Endothelial cell of umbilical vein (primary cell): ENCODE results near the gene RYR3. TPM values are rescaled to one million over a fixed set of nuclear protein-coding genes. Genes with fewer than 3 reads are reported as not detected.

ENCODE experiments used
- BruUV-seq: library from RNA; stranded (reverse); fragments of 400-500 nt; replicated peaks from 2 replicates; lab custom pipeline; 2021; lab: Mats Ljungman, UMichigan
- CTCF ChIA-PET: fragments of 300-600, 350-600 bp; sonication (Branson Sonifier 250); formaldehyde crosslinking; loops from one replicate; lab custom pipeline; 2021; ENCODE audit warnings: antibody characterized with exemption, inconsistent platforms; lab: Charles Lee
- POLR2A ChIA-PET: fragments of 300-600, 350-600 bp; sonication (Branson Sonifier 250); formaldehyde crosslinking; loops from one replicate; lab custom pipeline; 2021; ENCODE audit warnings: antibody characterized with exemption, inconsistent platforms; lab: Charles Lee
- DNase-seq: peaks from one replicate; pipeline ENCODE4 v3.0.0-alpha.2; 2011; ENCODE audit warnings: low read depth, low spot score
- FAIRE-seq: peaks from 2 replicates; lab custom pipeline; 2011; peaks lifted over from hg19 to GRCh38; lab: Jason Lieb, UNC
- H2AFZ ChIP-seq: 2 replicates; pipeline ENCODE4 v1.6.0; 2012; ENCODE audit warnings: low read depth, low read length, control low read depth, inconsistent platforms
- H3K27ac ChIP-seq: 2 replicates; pipeline ENCODE4 v1.5.1; 2011; ENCODE audit warnings: low read depth, mild to moderate bottlenecking, control low read depth, low read length, moderate library complexity; ENCODE audit not compliant: insufficient read depth
- H3K27me3 ChIP-seq, 2 experiments: 2 replicates each; pipeline versions ENCODE4 v1.6.0 to v1.6.1; 2011; ENCODE audit warnings: low read length in 2 of 2, mixed read lengths in 1 of 2; ENCODE audit not compliant: control insufficient read depth in 2 of 2, insufficient read depth in 2 of 2
- H3K36me3 ChIP-seq, 2 experiments: 2 replicates in 1 of 2; 3 replicates in 1 of 2; pipeline ENCODE4 v1.5.1; 2011; ENCODE audit warnings: low read length in 2 of 2, mild to moderate bottlenecking in 1 of 2, moderate library complexity in 1 of 2; ENCODE audit not compliant: control insufficient read depth in 2 of 2, insufficient read depth in 2 of 2; ENCODE audit errors: extremely low read depth in 1 of 2
- H3K4me1 ChIP-seq: 3 replicates; pipeline ENCODE4 v1.5.1; 2011; ENCODE audit warnings: mild to moderate bottlenecking, low read length; ENCODE audit not compliant: control insufficient read depth, insufficient read depth; ENCODE audit errors: extremely low read depth
- H3K4me2 ChIP-seq: 2 replicates; pipeline ENCODE4 v1.6.1; 2011; ENCODE audit warnings: low read length, control low read depth, mixed read lengths; ENCODE audit not compliant: insufficient read depth
- H3K4me3 ChIP-seq, 3 experiments: fragments of 200-600 bp in 1 of 3; sonication (generic), shearing (Covaris generic) in 1 of 3; replicated peaks in 1 of 3; 2 replicates each; pipeline ENCODE4 v1.5.1; 2011 to 2016; ENCODE audit warnings: control low read depth in 3 of 3, low read length in 3 of 3, mild to moderate bottlenecking in 2 of 3, inconsistent platforms in 1 of 3, low read depth in 1 of 3, moderate library complexity in 1 of 3; ENCODE audit not compliant: insufficient read depth in 1 of 3
- H3K79me2 ChIP-seq: 2 replicates; pipeline ENCODE4 v1.6.0; 2012; ENCODE audit warnings: low read length, inconsistent platforms; ENCODE audit not compliant: control insufficient read depth, insufficient read depth
- H3K9ac ChIP-seq: replicated peaks from 2 replicates; pipeline ENCODE3; 2011; ENCODE audit warnings: low read length, control low read depth; ENCODE audit not compliant: insufficient read depth; ENCODE audit errors: extremely low read depth
- H3K9me1 ChIP-seq: replicated peaks from 3 replicates; pipeline ENCODE4 v1.6.0; 2011; ENCODE audit warnings: mild to moderate bottlenecking, low read length; ENCODE audit not compliant: control insufficient read depth, insufficient read depth; ENCODE audit errors: extremely low read depth
- H3K9me3 ChIP-seq: replicated peaks from 2 replicates; pipeline ENCODE4 v1.5.1; 2012; ENCODE audit warnings: low read length, inconsistent platforms; ENCODE audit not compliant: control insufficient read depth, insufficient read depth
- H4K20me1 ChIP-seq: replicated peaks from 2 replicates; pipeline ENCODE3; 2011; ENCODE audit warnings: mild to moderate bottlenecking, low read length; ENCODE audit not compliant: control insufficient read depth, insufficient read depth; ENCODE audit errors: extremely low read depth
- CTCF ChIP-seq, 2 donors: IDR thresholded peaks; 1 replicate in 1 of 2; 2 replicates in 1 of 2; pipeline ENCODE4 v1.5.1; 2011; ENCODE audit warnings: low read length in 2 of 2, mild to moderate bottlenecking in 2 of 2, moderate library complexity in 2 of 2, control low read depth in 1 of 2, inconsistent platforms in 1 of 2, low read depth in 1 of 2; ENCODE audit not compliant: insufficient read depth in 1 of 2; ENCODE audit errors: extremely low read depth in 1 of 2
- EZH2 ChIP-seq: IDR thresholded peaks from 2 replicates; pipeline ENCODE4 v1.6.1; 2012; ENCODE audit warnings: borderline replicate concordance, low read depth, mild to moderate bottlenecking, moderate library complexity, low read length, inconsistent platforms; ENCODE audit not compliant: severe bottlenecking
- FOS ChIP-seq: IDR thresholded peaks from 2 replicates; pipeline ENCODE4 v1.6.1; 2011; ENCODE audit warnings: mild to moderate bottlenecking, low read length, moderate library complexity, borderline replicate concordance; ENCODE audit not compliant: insufficient read depth
- GATA2 ChIP-seq: IDR thresholded peaks from 2 replicates; pipeline ENCODE4 v1.7.0; 2011; ENCODE audit warnings: low read depth, mild to moderate bottlenecking, moderate library complexity, mixed read lengths, low read length; ENCODE audit not compliant: insufficient read length, insufficient read depth
- JUN ChIP-seq: IDR thresholded peaks from 2 replicates; pipeline ENCODE4 v1.6.1; 2011; ENCODE audit warnings: borderline replicate concordance, low read depth; ENCODE audit not compliant: insufficient read length, insufficient read depth
- MAX ChIP-seq: IDR thresholded peaks from 2 replicates; pipeline ENCODE4 v1.6.1; 2011; ENCODE audit not compliant: insufficient read depth, insufficient read length
- MYC ChIP-seq: IDR thresholded peaks from one replicate; pipeline ENCODE4 v1.6.1; 2011; ENCODE audit warnings: mild to moderate bottlenecking, low read depth, low read length
- POLR2A ChIP-seq: IDR thresholded peaks from 2 replicates; pipeline ENCODE4 v1.6.1; 2012; ENCODE audit warnings: low read depth, mild to moderate bottlenecking, control low read depth, low read length
- POLR2AphosphoS5 ChIP-seq: IDR thresholded peaks from 2 replicates; pipeline ENCODE4 v1.6.1; 2012; ENCODE audit warnings: low read depth, mild to moderate bottlenecking, control low read depth, low read length, moderate library complexity; ENCODE audit not compliant: insufficient read depth
- dilution Hi-C: fragments of 300-500 bp; cut with MboI; formaldehyde crosslinking; loops from one replicate; pipeline ENCODE4 v1.15.0; 2019; ENCODE audit warnings: low sequenced_read_pairs; ENCODE audit not compliant: extremely low pct_ligation_motif_present
- intact Hi-C: fragments of 100-400 bp; cut with micrococcal nuclease; formaldehyde crosslinking; loops from one replicate; pipeline ENCODE4 v1.10.0; 2022
- polyA plus RNA-seq, 4 experiments: library from polyadenylated mRNA; depleted of rRNA in 3 of 4; stranded (reverse) in 3 of 4; unstranded in 1 of 4; fragments of >200 nt; gene quantifications; 2 replicates each; pipeline versions ENCODE4 v1.2.1 to v1.2.3, GENCODE V29; 2011 to 2012; ENCODE audit warnings: missing spikeins in 1 of 4
- total RNA-seq: library from RNA; stranded (reverse); gene quantifications from 2 replicates; pipeline ENCODE4 v1.2.3, GENCODE V29; 2021

The RYR3 gene
- total and polyA plus RNA-seq, 2 donors (not counting 3 experiments of a cell fraction or from before 2014, with no cell fraction given) = not detected

- intact Hi-C loops = no loop called here
- Histone ChIP-seq H3K27me3 (peaks cover 0 to 1% of the 10 kb centered on the region in 2 experiments), H3K27ac (no peak overlapping the region), H3K4me2 (no peak overlapping the region), H3K9me3 (no peaks in the 10 kb centered on the region), H2AFZ (no peak overlapping the region), H3K36me3 (no peaks in the 10 kb centered on the region), H3K9ac (no peak overlapping the region), H3K79me2 (no peaks in the 10 kb centered on the region), H3K4me1 (no peaks in the 10 kb centered on the region), H3K9me1 (no peaks in the 10 kb centered on the region), H3K4me3 (no peak overlapping the region), H4K20me1 (no peaks in the 10 kb centered on the region)
- ChIA-PET CTCF (no interaction called here), POLR2A (no interaction called here)
- no peak for TF ChIP-seq JUN
- no TSS peak for BruUV-seq
- no peak for FAIRE-seq
- no peak for DNase-seq
- dilution Hi-C loops = no loop called here
Measured at GRCh38 chr15:33825453-33825852, 514.7 kb downstream of the RYR3 start.

GRCh38 chr15:33826201-33826600, 515.4 kb downstream of the RYR3 start:
- Histone ChIP-seq H3K9ac (no peak overlapping the region), H3K4me2 (no peak overlapping the region), H3K4me3 (no peak overlapping the region), H3K27ac (no peak overlapping the region), H3K36me3 (no peaks in the 10 kb centered on the region), H3K79me2 (no peaks in the 10 kb centered on the region), H2AFZ (no peak overlapping the region), H4K20me1 (no peaks in the 10 kb centered on the region), H3K9me1 (no peaks in the 10 kb centered on the region), H3K27me3 (peaks cover 0 to 1% of the 10 kb centered on the region in 2 experiments), H3K4me1 (no peaks in the 10 kb centered on the region), H3K9me3 (no peaks in the 10 kb centered on the region)
- BruUV-seq = no TSS peak
- CTCF ChIA-PET = no interaction called here
- FAIRE-seq = no peak
- TF ChIP-seq MYC = no peak
- no peak for TF ChIP-seq CTCF (IDR thresholded peaks at IDR 0.05; ENCODE audit: extremely low read depth in 1 of 2, insufficient read depth in 1 of 2, low read depth in 1 of 2, low read length in 2 of 2)
- no peak for TF ChIP-seq POLR2AphosphoS5
- no peak for TF ChIP-seq POLR2A
- TF ChIP-seq MAX = no peak
- no peak for TF ChIP-seq FOS
- no peak for TF ChIP-seq JUN
- TF ChIP-seq GATA2 = no peak
- TF ChIP-seq EZH2 = no peak
- POLR2A ChIA-PET = no interaction called here
- intact Hi-C loops = no loop called here
- no peak for DNase-seq
- dilution Hi-C loops = no loop called here
